KMS-11 (cell line): ENCODE measurements around the gene KCNT1.

Experiments
- H2AFZ ChIP-seq: fragments of 200-600 bp; sonication (generic); 2 replicates; pipeline ENCODE4 v1.6.1; 2016; ENCODE audit warnings: antibody characterized with exemption, mixed run types, low read depth
- H3K27ac ChIP-seq: fragments of 200-600 bp; sonication (generic); 2 replicates; pipeline ENCODE4 v1.6.1; 2016; ENCODE audit warnings: mild to moderate bottlenecking, mixed run types
- H3K27me3 ChIP-seq: fragments of 200-600 bp; sonication (generic); 2 replicates; pipeline ENCODE4 v1.6.1; 2017; ENCODE audit warnings: mild to moderate bottlenecking, low read depth, mixed run types, moderate library complexity; ENCODE audit not compliant: insufficient read depth
- H3K36me3 ChIP-seq: fragments of 200-600 bp; sonication (generic); 2 replicates; pipeline ENCODE4 v1.6.1; 2017; ENCODE audit warnings: mild to moderate bottlenecking, mixed run types; ENCODE audit not compliant: insufficient read depth
- H3K4me1 ChIP-seq: fragments of 200-600 bp; sonication (generic); 2 replicates; pipeline ENCODE4 v1.6.1; 2016; ENCODE audit warnings: mild to moderate bottlenecking, low read depth, mixed run types; ENCODE audit not compliant: poor library complexity, severe bottlenecking
- H3K4me2 ChIP-seq: fragments of 200-600 bp; sonication (generic); 2 replicates; pipeline ENCODE4 v1.7.0; 2016; ENCODE audit warnings: mild to moderate bottlenecking, mixed run types
- H3K4me3 ChIP-seq: fragments of 200-600 bp; sonication (generic); IDR thresholded peaks from 2 replicates; pipeline ENCODE4 v1.6.1; 2017; ENCODE audit warnings: low read depth, low read length, mixed read lengths; ENCODE audit not compliant: insufficient read depth
- H3K79me2 ChIP-seq: fragments of 200-600 bp; sonication (generic); 2 replicates; pipeline ENCODE4 v1.6.1; 2016; ENCODE audit warnings: low read depth, mixed run types; ENCODE audit not compliant: insufficient read depth
- H3K9ac ChIP-seq: fragments of 200-600 bp; sonication (generic); 2 replicates; pipeline ENCODE4 v1.6.1; 2016; ENCODE audit warnings: mild to moderate bottlenecking, mixed run types
- H4K20me1 ChIP-seq: fragments of 200-600 bp; sonication (generic); 2 replicates; pipeline ENCODE4 v1.6.1; 2016; ENCODE audit warnings: mild to moderate bottlenecking, mixed run types; ENCODE audit not compliant: insufficient read depth
- CTCF ChIP-seq: fragments of 200-600 bp; sonication (generic); conservative IDR thresholded peaks from 2 replicates; pipeline ENCODE4 v1.6.1; 2017; ENCODE audit warnings: low read depth, mild to moderate bottlenecking, antibody characterized with exemption, low read length, moderate library complexity, mixed read lengths

KCNT1 gene

GRCh38 chr9:135804581-135805421 lies 102.8 kb downstream of the KCNT1 start:
- Histone ChIP-seq H3K4me3 (no peak overlapping the region), H3K36me3 (no peaks in the 10 kb centered on the region), H3K4me2 (no peak overlapping the region), H3K27me3 (0 out of 2 replicates have a peak, but pooled peaks cover 8% of the 10 kb centered on the region), H3K4me1 (no peaks in the 10 kb centered on the region), H3K79me2 (no peaks in the 10 kb centered on the region), H3K9ac (no peak overlapping the region), H2AFZ (no peak overlapping the region), H4K20me1 (no peaks in the 10 kb centered on the region), H3K27ac (no peak overlapping the region)
- no peak for TF ChIP-seq CTCF

GRCh38 chr9:135805422-135806022 lies 103.5 kb downstream of the KCNT1 start:
- Histone ChIP-seq H3K4me2 (no peak overlapping the region), H3K36me3 (no peaks in the 10 kb centered on the region), H3K9ac (no peak overlapping the region), H3K79me2 (no peaks in the 10 kb centered on the region), H3K27me3 (0 out of 2 replicates have a peak, but pooled peaks cover under 1% of the 10 kb centered on the region), H3K27ac (no peak overlapping the region), H3K4me1 (no peaks in the 10 kb centered on the region), H3K4me3 (no peak overlapping the region), H4K20me1 (no peaks in the 10 kb centered on the region), H2AFZ (no peak overlapping the region)
- no peak for TF ChIP-seq CTCF

- Histone ChIP-seq H3K4me2 (no peak overlapping the region), H3K27ac (no peak overlapping the region), H3K4me3 (no peak overlapping the region), H3K27me3 (no peaks in the 10 kb centered on the region), H2AFZ (no peak overlapping the region), H3K79me2 (no peaks in the 10 kb centered on the region), H3K9ac (no peak overlapping the region), H4K20me1 (no peaks in the 10 kb centered on the region), H3K4me1 (no peaks in the 10 kb centered on the region), H3K36me3 (no peaks in the 10 kb centered on the region)
- TF ChIP-seq CTCF = no peak
These were observed 107.2 kb downstream of the KCNT1 start for GRCh38 chr9:135809166-135809565.

GRCh38 chr9:135810806-135811575 lies 109.0 kb downstream of the KCNT1 start:
- Histone ChIP-seq H4K20me1 (no peaks in the 10 kb centered on the region), H3K27ac (no peak overlapping the region), H3K36me3 (peaks cover 3% of the 10 kb centered on the region; the same call in 1 of the 2 replicates), H2AFZ (no peak overlapping the region), H3K9ac (no peak overlapping the region), H3K4me1 (no peaks in the 10 kb centered on the region), H3K4me2 (no peak overlapping the region), H3K79me2 (no peaks in the 10 kb centered on the region), H3K4me3 (no peak overlapping the region), H3K27me3 (no peaks in the 10 kb centered on the region)
- TF ChIP-seq CTCF = no peak
